HT-29 (cell line): ENCODE data around the gene PCDHGA3. TPM values are rescaled to one million over a fixed set of nuclear protein-coding genes. Genes with fewer than 3 reads are reported as not detected.
"Not testable (repeated sequence)": the region's sequence is repeated elsewhere in the genome, so short reads cannot be mapped to it uniquely, and the experiment has no call there.

Experiments used
- DNase-seq: peaks from one replicate; pipeline ENCODE4 v3.0.0-alpha.2; 2015; ENCODE audit warnings: low spot score
- total RNA-seq: library from RNA; depleted of rRNA; stranded (reverse); fragments of >200 nt; shearing (Covaris generic); gene quantifications from 2 replicates; pipeline ENCODE4 v1.2.3, GENCODE V29; 2014; rRNA removed

PCDHGA3 gene
- total RNA-seq, 1 experiment from 2014 or later = 0.10 TPM

DNA sequence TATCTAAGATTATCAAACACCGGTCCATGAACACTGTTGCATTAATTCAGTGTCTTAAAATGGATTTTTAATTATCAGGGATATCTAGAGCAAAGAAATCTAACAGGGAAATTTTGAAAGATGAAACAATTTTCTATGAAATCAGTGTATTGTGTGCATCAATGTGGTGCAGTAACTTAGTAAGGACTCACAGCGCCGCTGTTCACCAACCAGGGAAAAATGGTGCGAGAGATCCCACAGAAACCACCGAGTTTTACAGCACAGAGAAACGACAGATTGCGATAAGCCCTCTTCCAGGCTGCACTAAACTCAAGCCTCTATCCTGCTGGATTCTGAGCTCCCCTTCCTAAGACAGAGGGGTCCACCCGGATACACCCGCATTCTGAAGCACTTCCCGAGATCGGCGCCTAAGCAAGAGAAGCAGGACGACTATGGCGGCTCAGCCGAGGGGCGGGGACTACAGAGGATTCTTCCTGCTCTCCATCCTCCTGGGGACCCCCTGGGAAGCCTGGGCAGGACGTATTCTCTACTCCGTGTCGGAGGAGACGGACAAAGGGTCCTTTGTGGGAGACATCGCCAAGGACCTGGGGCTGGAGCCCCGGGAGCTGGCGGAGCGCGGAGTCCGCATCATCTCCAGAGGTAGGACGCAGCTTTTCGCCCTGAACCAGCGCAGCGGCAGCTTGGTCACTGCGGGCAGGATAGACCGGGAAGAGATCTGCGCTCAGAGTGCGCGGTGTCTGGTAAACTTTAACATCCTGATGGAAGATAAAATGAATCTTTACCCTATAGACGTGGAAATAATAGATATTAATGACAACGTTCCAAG is 39.1 kb downstream of the PCDHGA3 start, which contains the start of gene PCDHGA7:
Gene PCDHGA7 (plus strand): TSS at position 274 of the 826 bp plus-strand sequence. CDS start 158 bp downstream, at position 432.
- DNase-seq = no peak

- no peak for DNase-seq
These were observed 39.7 kb downstream of the PCDHGA3 start for GRCh38 chr5:141383345-141383744.

- DNase-seq = no peak
These were observed 41.0 kb downstream of the PCDHGA3 start for GRCh38 chr5:141384471-141385267.

GRCh38 chr5:141387557-141388311 is 44.1 kb downstream of the PCDHGA3 start, which contains the start of gene PCDHGB4:
Gene PCDHGB4, plus strand, starts transcription at chr5:141387698. Its CDS starts 187 bp downstream, at chr5:141387885.
- DNase-seq = not testable (repeated sequence)

GRCh38 chr5:141388661-141389060 is 45.0 kb downstream of the PCDHGA3 start:
- no peak for DNase-seq

GRCh38 chr5:141389153-141390042 is 45.8 kb downstream of the PCDHGA3 start:
- DNase-seq = no peak

GRCh38 chr5:141392429-141393198 is 49.0 kb downstream of the PCDHGA3 start, which contains the start of gene PCDHGA8:
Gene PCDHGA8, plus strand, starts transcription at chr5:141392633. Its CDS starts 181 bp downstream, at chr5:141392814.
- no peak for DNase-seq

DNA sequence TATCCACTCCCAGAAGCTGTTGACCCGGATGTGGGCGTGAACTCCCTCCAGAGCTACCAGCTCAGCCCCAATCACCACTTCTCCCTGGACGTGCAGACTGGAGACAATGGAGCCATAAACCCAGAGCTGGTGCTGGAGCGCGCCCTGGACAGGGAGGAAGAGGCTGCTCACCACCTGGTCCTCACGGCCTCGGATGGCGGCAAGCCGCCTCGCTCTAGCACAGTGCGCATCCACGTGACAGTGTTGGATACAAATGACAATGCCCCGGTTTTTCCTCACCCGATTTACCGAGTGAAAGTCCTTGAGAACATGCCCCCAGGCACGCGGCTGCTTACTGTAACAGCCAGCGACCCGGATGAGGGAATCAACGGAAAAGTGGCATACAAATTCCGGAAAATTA is 49.6 kb downstream of the PCDHGA3 start:
- no peak for DNase-seq

DNA sequence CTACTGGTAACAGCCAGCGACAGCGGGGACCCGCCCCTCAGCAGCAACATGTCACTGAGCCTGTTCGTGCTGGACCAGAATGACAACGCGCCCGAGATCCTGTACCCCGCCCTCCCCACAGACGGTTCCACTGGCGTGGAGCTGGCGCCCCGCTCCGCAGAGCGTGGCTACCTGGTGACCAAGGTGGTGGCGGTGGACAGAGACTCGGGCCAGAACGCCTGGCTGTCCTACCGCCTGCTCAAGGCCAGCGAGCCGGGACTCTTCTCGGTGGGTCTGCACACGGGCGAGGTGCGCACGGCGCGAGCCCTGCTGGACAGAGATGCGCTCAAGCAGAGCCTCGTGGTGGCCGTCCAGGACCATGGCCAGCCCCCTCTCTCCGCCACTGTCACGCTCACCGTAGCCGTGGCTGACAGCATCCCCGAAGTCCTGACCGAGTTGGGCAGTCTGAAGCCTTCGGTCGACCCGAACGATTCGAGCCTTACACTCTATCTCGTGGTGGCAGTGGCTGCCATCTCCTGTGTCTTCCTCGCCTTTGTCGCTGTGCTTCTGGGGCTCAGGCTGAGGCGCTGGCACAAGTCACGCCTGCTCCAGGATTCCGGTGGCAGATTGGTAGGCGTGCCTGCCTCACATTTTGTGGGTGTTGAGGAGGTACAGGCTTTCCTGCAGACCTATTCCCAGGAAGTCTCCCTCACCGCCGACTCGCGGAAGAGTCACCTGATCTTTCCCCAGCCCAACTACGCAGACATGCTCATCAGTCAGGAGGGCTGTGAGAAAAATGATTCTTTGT is 51.0 kb downstream of the PCDHGA3 start:
- not testable (repeated sequence) for DNase-seq

Other genes starting within 250 kb of the PCDHGA3 start
- gene PCDHB2, start 249.2 kb upstream of the PCDHGA3 start, total RNA-seq = 0.13 TPM in 1 of 2 replicates, not detected in the other
- gene PCDHB3, start 243.4 kb upstream of the PCDHGA3 start, total RNA-seq = 0.03 TPM in 1 of 2 replicates, not detected in the other
- gene PCDHB4, start 222.0 kb upstream of the PCDHGA3 start, total RNA-seq = not detected in 2 replicates
- gene PCDHB5, start 208.6 kb upstream of the PCDHGA3 start, total RNA-seq = not detected in 2 replicates
- gene PCDHB6, start 193.8 kb upstream of the PCDHGA3 start, total RNA-seq = not detected in 2 replicates
- 0.05 TPM in 2 replicates for gene PCDHB7, start 171.2 kb upstream of the PCDHGA3 start, total RNA-seq
- gene PCDHB8, start 166.0 kb upstream of the PCDHGA3 start, total RNA-seq = 0.16 TPM in 1 of 2 replicates, not detected in the other
- gene PCDHB16, start 161.4 kb upstream of the PCDHGA3 start, total RNA-seq = 0.05 and 0.69 TPM in 2 replicates
- 0.03 and 0.25 TPM in 2 replicates for gene PCDHB9, start 156.7 kb upstream of the PCDHGA3 start, total RNA-seq
- 0.05 TPM in 1 of 2 replicates, not detected in the other for gene PCDHB10, start 151.5 kb upstream of the PCDHGA3 start, total RNA-seq
- gene PCDHB11, start 144.2 kb upstream of the PCDHGA3 start, total RNA-seq = 0.23 TPM in 1 of 2 replicates, not detected in the other
- 0.13 and 0.18 TPM in 2 replicates for gene PCDHB12, start 135.1 kb upstream of the PCDHGA3 start, total RNA-seq
- gene PCDHB13, start 129.9 kb upstream of the PCDHGA3 start, total RNA-seq = 0.05 and 0.15 TPM in 2 replicates
- 0.18 and 0.31 TPM in 2 replicates for gene PCDHB14, start 120.5 kb upstream of the PCDHGA3 start, total RNA-seq
- 0.05 and 0.20 TPM in 2 replicates for gene PCDHB15, start 98.4 kb upstream of the PCDHGA3 start, total RNA-seq
- 0.33 TPM in 1 of 2 replicates, not detected in the other for gene SLC25A2, start 39.8 kb upstream of the PCDHGA3 start, total RNA-seq
- gene TAF7, start 23.0 kb upstream of the PCDHGA3 start, total RNA-seq = 36.5 and 44.4 TPM in 2 replicates
- gene PCDHGA1, start 13.3 kb upstream of the PCDHGA3 start, total RNA-seq = 0.21 and 0.61 TPM in 2 replicates
- gene PCDHGA2, start 5.1 kb upstream of the PCDHGA3 start, total RNA-seq = 0.03 and 0.05 TPM in 2 replicates
- 0.10 and 0.23 TPM in 2 replicates for gene PCDHGB1, start 6.3 kb downstream of the PCDHGA3 start, total RNA-seq
- 0.05 TPM in 1 of 2 replicates, not detected in the other for gene PCDHGA4, start 11.2 kb downstream of the PCDHGA3 start, total RNA-seq
- gene PCDHGB2, start 16.2 kb downstream of the PCDHGA3 start, total RNA-seq = 0.26 TPM in 1 of 2 replicates, not detected in the other
- gene PCDHGA5, start 20.3 kb downstream of the PCDHGA3 start, total RNA-seq = 0.13 TPM in 2 replicates
- 0.41 and 0.47 TPM in 2 replicates for gene PCDHGB3, start 26.4 kb downstream of the PCDHGA3 start, total RNA-seq
- 0.21 and 0.48 TPM in 2 replicates for gene PCDHGA6, start 30.1 kb downstream of the PCDHGA3 start, total RNA-seq
- gene PCDHGA7, start 38.9 kb downstream of the PCDHGA3 start, total RNA-seq = 0.03 TPM in 1 of 2 replicates, not detected in the other
- gene PCDHGB4, start 43.9 kb downstream of the PCDHGA3 start, total RNA-seq = 0.05 TPM in 1 of 2 replicates, not detected in the other
- gene PCDHGA8, start 48.8 kb downstream of the PCDHGA3 start, total RNA-seq = 0.10 TPM in 1 of 2 replicates, not detected in the other
- gene PCDHGB5, start 54.1 kb downstream of the PCDHGA3 start, total RNA-seq = not detected in 2 replicates
- 0.31 and 0.50 TPM in 2 replicates for gene PCDHGA9, start 58.9 kb downstream of the PCDHGA3 start, total RNA-seq
- gene PCDHGB6, start 64.2 kb downstream of the PCDHGA3 start, total RNA-seq = 0.18 and 0.33 TPM in 2 replicates
- 2.8 and 4.3 TPM in 2 replicates for gene PCDHGA10, start 69.2 kb downstream of the PCDHGA3 start, total RNA-seq
- gene PCDHGB7, start 73.8 kb downstream of the PCDHGA3 start, total RNA-seq = 0.66 and 2.1 TPM in 2 replicates
- gene PCDHGA11, start 77.2 kb downstream of the PCDHGA3 start, total RNA-seq = 0.13 and 0.64 TPM in 2 replicates
- gene PCDHGA12, start 86.7 kb downstream of the PCDHGA3 start, total RNA-seq = 0.13 and 0.37 TPM in 2 replicates
- 1.8 and 2.1 TPM in 2 replicates for gene PCDHGC3, start 132.1 kb downstream of the PCDHGA3 start, total RNA-seq
- gene PCDHGC4, start 141.2 kb downstream of the PCDHGA3 start, total RNA-seq = 1.7 TPM in 1 of 2 replicates, not detected in the other
- gene PCDHGC5, start 145.3 kb downstream of the PCDHGA3 start, total RNA-seq = 0.61 TPM in 1 of 2 replicates, not detected in the other